ENCODE data around the gene PGA5.

Gene PGA5

GRCh38 chr11:61270354-61271076, 29.5 kb downstream of the PGA5 start:
- no peak for DNase-seq

- DNase-seq = no peak
Measured at GRCh38 chr11:61272731-61273130, 31.8 kb downstream of the PGA5 start.

- DNase-seq = no peak
Measured at GRCh38 chr11:61273178-61274078, 32.5 kb downstream of the PGA5 start.

- no peak for DNase-seq
Measured at GRCh38 chr11:61274084-61274483, 33.1 kb downstream of the PGA5 start.

- no peak for DNase-seq
Measured at GRCh38 chr11:61275191-61275590, 34.2 kb downstream of the PGA5 start.

- DNase-seq = no peak
Measured at GRCh38 chr11:61277186-61278000, 36.4 kb downstream of the PGA5 start.

- no peak for DNase-seq
Measured at GRCh38 chr11:61278001-61278470, 37.1 kb downstream of the PGA5 start.

- no peak for DNase-seq
Measured at GRCh38 chr11:61279934-61280659, 39.1 kb downstream of the PGA5 start.

- DNase-seq = no peak
Measured at GRCh38 chr11:61280883-61281580, 40.1 kb downstream of the PGA5 start.

GRCh38 chr11:61281581-61282250, 40.7 kb downstream of the PGA5 start:
- no peak for DNase-seq

- no peak for DNase-seq
Measured at GRCh38 chr11:61283613-61284012, 42.6 kb downstream of the PGA5 start.

GRCh38 chr11:61287338-61287977, 46.5 kb downstream of the PGA5 start:
- no peak for DNase-seq

GRCh38 chr11:61290905-61291690, 50.1 kb downstream of the PGA5 start:
- DNase-seq = no peak

- no peak for DNase-seq
Measured at GRCh38 chr11:61292356-61292755, 51.4 kb downstream of the PGA5 start.

- peak; percentile 2 for DNase-seq
Measured at GRCh38 chr11:61293867-61294716, 53.1 kb downstream of the PGA5 start.

- peak; percentile 19 for DNase-seq
Measured at GRCh38 chr11:61294717-61295595, 54.0 kb downstream of the PGA5 start, which contains the start of gene VWCE. TSS of gene VWCE (minus strand) at chr11:61295316. CDS start at chr11:61295037, 279 bp downstream.

- DNase-seq = no peak
Measured at GRCh38 chr11:61295596-61295926, 54.6 kb downstream of the PGA5 start.

GRCh38 chr11:61297341-61297740, 56.4 kb downstream of the PGA5 start:
- no peak for DNase-seq

Data from effector CD8-positive, alpha-beta T cell (primary cell).